CD4-positive, alpha-beta T cell treated with Interferon alpha-2 for 1 hour (primary cell): ENCODE measurements around the gene ZBTB42.

Experiments
- DNase-seq, 2 donors: peaks; one replicate each; pipeline ENCODE4 v3.0.0-alpha.2; 2020 to 2022

Gene ZBTB42

GRCh38 chr14:104795781-104796686 is 4.9 kb upstream of the ZBTB42 start:
- peak; percentile 47 to 77 for DNase-seq

GRCh38 chr14:104796687-104797081 is 4.2 kb upstream of the ZBTB42 start:
- DNase-seq, result no peak

DNA sequence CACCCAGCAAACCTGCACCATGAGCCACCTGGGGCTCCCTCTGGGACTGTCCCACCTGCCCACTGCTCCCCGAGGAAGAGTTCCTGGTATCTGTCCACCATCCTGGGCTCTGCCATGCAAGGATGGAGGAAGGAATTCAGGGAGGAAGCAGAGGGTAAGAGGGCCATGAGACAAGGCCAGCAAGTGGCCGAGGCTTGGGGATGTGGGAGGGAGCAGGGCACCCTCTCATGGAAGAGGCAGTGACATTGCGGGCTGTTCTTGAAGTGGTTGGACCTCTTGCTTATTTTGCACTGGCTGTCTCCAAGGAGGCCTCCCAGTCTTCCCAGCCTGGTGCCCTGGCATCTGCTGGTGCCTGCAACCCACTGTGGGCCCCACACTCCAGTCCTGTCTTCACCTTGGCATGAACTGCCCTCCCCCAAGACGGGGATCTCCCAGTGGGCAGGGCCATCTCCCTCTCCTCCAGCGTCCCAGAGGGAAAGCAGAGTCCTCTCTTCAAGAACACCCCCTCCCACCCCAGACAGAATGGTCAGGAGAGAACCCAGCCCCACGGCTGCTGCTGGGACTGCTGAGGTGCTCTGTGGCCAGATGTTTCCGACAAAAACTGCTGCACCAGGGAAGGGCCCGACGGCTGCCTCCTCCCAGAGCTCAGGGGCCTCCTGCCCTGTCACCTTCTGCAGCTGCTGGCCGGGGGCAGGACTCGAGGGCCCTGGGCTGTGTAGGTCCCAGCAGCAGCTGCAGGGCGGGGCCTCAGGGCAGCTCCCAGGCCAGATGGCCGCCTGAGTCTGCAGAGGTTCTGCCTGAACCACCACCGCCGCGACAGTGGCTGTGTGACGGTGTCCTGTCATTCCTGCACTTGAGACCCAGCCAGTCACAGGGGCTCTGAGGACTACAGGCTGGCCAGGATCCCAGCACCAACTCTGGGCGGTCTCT is 3.5 kb upstream of the ZBTB42 start:
- no peak for DNase-seq

DNA sequence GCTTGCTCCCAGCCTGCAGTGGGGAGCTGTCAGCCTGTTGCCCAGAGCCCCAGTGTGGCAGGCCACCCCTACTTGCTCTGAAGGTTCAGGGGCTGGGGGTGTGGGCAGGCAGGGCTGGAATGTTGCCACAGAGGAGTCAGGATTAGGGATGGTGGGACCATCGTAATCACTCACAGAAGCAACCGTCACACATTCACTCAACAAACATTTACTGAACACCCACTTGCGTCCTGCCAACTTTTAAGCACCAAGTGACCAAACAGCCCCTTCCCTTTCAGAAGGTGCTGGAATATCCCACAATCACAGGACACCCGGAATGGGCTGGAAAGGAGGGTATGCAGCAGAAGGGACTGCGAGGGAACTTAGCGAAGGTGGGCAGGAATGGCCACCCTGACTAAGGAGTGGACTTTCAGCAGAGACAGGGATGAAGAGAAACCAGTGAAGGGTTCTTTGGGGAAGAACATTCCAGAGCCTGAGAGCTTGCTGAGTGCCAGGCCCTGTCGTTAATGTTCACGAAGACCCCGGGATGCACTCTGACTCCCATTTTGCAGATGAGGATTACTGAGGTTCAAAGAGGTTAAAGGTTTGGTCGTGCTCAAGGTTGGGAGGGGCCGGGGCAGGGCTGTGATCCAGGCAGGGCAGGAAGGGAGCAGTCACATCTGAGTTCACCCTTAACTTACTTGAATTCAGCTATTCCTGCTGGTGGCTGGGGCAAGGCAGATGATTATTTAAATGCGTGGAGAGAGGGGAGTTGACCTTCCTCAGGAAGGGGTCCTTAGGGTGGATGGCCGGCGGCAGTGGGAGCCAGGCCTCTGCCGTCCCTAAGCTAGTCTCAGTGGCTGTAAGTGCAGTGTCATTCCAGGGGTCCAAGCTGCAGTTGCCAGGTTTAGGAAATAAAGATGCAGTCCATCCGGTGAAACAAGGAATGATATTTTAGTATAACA is 2.3 kb upstream of the ZBTB42 start:
- no peak for DNase-seq

- DNase-seq, result peak; percentile 26 to 27
These were observed 1.5 kb upstream of the ZBTB42 start for GRCh38 chr14:104799244-104800014.

DNA sequence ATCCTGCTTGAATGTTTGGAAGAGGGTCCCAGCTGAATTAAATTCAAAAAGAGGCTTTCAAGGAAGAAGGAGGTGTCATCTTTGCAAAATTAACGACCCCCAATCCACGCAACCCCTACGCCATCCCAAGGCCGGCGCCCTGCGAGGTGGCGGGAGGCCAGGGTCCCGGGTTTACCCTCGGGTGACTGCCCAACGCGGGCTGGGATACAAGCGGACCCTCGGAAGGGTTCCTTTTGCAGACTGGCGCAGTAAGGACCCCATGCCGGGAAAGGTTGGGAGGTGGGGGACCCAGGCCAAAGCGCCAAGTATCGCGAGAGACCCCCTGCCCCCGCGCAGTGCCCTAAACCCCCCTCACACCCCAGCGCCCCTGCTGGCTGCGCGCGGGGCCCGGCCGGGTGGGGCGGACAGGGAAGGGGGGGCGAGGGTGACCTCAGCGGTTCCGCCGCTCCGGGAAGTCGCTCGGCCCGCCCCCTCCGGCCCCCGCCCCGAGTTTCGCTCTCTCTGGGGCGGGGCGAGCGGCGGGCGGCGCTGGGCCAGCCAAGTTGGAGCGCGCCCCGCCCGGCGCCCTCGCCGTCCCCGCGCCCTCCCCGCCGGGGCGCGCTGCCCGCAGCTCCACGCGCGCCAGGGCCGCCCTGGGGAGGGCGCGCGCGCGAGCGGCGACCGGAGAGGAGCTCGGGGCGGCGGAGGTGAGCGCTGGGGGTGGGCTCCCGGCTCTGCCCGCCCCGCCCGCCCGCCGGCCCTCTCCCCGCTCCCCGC is 708 bp upstream of the ZBTB42 start:
- peak; percentile 89 to 92 for DNase-seq

DNA sequence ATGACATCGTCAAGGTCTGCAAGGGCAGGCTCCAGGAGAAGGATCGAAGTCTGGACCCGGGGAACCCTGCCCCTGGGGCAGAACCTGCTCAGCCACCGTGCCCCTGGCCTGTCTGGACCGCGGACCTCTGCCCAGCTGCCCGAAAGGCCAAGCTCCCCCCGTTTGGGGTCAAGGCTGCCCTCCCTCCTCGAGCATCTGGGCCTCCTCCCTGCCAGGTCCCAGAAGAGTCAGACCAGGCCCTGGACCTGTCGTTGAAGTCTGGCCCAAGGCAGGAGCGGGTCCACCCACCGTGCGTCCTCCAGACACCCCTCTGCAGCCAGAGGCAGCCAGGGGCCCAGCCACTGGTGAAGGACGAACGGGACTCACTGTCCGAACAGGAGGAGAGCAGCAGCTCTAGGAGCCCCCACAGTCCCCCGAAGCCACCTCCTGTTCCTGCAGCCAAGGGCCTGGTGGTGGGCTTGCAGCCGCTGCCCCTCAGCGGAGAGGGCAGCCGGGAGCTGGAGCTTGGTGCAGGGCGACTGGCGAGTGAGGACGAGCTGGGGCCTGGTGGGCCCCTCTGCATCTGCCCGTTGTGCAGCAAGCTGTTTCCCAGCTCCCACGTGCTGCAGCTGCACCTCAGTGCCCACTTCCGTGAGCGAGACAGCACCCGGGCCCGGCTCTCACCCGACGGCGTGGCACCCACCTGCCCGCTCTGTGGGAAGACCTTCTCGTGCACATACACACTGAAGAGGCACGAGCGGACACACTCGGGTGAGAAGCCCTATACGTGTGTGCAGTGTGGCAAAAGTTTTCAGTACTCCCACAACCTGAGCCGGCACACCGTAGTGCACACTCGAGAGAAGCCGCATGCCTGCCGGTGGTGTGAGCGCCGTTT is 856 bp downstream of the ZBTB42 start:
- no peak for DNase-seq

GRCh38 chr14:104802394-104803184 is 1.7 kb downstream of the ZBTB42 start:
- no peak for DNase-seq

DNA sequence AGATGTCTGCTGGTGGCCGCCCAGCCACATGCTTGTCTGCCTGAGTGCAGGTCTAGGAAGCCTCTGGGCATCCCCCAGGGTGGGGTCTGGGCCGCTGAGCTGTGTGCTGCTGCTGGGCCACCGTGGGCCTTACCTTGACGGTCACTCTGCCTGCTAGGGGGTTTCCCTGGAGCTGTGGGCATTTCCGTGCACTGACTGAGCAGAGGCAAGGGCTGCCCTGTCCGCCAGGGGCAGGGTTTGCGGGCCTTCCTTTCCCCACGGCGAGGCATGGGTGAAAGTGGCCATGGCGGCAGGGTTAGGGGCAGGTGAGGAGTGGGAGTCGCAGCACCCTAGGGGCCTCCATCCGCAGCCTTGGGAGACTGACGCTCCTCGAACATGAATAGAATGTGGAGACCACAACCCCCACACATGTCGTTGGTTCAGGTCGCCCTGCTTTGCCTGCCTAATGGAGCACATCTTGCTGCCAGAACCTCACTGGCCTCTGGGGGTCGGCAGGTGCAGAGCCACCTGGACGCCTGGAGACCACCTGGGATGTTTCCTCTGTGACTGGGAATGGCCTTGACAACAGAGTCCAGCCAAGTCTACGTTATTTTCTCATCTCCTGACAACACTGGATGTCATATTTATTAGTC is 2.5 kb downstream of the ZBTB42 start:
- DNase-seq, result no peak

DNA sequence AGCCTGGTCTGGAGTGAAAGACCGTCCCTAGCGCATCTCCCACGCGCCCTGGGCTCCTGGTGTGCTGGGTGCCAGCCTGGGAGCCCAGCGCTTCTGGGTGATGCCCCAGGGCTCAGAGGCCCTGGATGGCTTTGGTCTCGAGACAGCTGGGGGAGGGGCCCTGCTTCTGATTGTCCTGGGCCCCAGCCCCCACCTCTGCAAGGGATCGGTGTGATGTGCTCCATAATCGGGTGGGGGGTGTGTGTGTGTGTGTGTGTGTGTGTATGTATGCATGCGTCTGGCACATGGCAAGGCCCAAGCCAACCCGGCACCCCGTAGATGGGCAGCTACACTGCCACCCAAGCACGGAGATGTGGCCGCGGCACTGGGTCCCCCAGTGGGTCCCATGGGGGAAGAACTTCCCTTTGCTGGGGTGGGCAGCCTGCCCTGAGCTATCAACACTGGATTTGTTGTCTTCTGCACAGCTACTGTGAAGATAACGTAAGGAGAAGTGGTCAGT is 3.1 kb downstream of the ZBTB42 start:
- DNase-seq, result no peak

- DNase-seq, result no peak
These were observed 3.8 kb downstream of the ZBTB42 start for GRCh38 chr14:104804481-104805325.

- DNase-seq, result no peak
These were observed 4.4 kb downstream of the ZBTB42 start for GRCh38 chr14:104805326-104805678.

- no peak for DNase-seq
These were observed 5.2 kb downstream of the ZBTB42 start for GRCh38 chr14:104805941-104806624.

DNA sequence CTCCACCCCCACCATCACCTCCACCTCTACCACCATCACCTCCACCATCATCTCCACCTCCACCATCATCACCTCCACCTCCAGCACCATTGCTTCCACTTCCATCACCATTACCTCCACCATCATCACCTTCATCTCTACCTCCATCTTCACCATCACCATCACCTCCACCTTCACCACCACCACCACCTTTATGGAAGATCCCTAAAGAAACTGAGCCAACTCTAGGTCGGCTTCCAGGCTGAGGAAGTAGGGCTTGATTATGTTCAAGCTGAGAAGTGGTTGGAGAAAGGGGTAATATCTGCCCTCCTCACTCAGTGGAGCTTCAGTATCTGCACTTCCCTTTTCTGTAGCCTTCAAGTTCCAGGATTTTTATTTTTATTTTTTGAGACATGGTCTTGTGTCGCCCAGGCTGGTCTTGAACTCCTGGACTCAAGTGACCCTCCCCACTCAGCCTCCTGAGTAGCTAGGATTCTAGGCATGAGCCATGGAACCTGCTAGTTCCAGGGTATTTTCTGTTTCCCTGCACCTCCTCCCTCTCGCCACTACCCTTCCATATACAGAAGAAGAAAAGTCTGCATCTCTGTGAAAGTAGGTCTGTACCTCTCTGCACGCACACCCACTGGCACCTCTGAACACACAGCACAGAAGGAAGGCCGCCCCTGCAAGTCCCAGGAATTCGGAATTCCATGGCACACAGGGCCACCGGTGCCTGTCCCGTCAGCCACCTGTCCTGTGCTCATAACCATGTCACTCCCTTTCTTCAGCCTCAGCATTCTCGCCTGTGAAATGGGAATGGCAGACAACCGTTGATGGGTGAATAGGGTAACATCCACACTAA is 5.9 kb downstream of the ZBTB42 start:
- no peak for DNase-seq

- DNase-seq, result no peak
These were observed 7.6 kb downstream of the ZBTB42 start for GRCh38 chr14:104808456-104808855.

DNA sequence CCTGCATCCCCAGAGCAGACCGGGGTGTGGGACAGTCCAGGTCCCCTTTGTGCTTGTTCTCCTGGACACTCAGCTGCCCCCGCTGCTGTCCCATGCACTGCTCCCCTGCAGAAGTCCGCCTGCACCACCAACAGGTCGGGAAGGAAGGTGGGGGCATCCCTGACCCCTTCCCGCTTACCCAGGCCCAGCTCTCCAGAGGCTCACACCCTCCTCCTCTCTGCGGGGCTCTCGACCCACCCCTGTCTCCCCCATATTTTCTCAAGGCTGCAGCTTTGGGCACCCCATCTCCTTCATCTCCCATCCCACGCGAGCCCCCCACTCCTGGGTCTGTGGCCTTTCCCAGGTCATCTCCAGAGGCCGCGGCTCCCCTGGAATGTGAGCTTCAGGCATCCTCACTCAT is 9.4 kb downstream of the ZBTB42 start:
- no peak for DNase-seq
